HTR-8/SVneo (cell line): Measurements from ENCODE around the gene JAML.

Source experiments
- DNase-seq: peaks from one replicate; pipeline ENCODE4 v3.0.0; 2011; ENCODE audit warnings: low spot score, mixed read lengths; ENCODE audit not compliant: insufficient read length
- FAIRE-seq: peaks from 2 replicates; lab custom pipeline; 2011; peaks lifted over from hg19 to GRCh38; lab: Jason Lieb, UNC

The JAML gene

GRCh38 chr11:118219244-118219643, 5.6 kb downstream of the JAML start:
- FAIRE-seq (no peak), DNase-seq (no peak)

- DNase-seq (no peak), FAIRE-seq (no peak)
Measured at GRCh38 chr11:118217575-118217974, 7.2 kb downstream of the JAML start.

- no peak for DNase-seq
- FAIRE-seq = no peak
Measured at GRCh38 chr11:118216621-118217481, 8.0 kb downstream of the JAML start.

- FAIRE-seq = no peak
- no peak for DNase-seq
Measured at GRCh38 chr11:118215765-118216164, 9.0 kb downstream of the JAML start.

GRCh38 chr11:118215262-118215661, 9.5 kb downstream of the JAML start:
- DNase-seq (no peak), FAIRE-seq (no peak)

GRCh38 chr11:118214210-118214914, 10.4 kb downstream of the JAML start:
- DNase-seq = no peak
- no peak for FAIRE-seq

DNA sequence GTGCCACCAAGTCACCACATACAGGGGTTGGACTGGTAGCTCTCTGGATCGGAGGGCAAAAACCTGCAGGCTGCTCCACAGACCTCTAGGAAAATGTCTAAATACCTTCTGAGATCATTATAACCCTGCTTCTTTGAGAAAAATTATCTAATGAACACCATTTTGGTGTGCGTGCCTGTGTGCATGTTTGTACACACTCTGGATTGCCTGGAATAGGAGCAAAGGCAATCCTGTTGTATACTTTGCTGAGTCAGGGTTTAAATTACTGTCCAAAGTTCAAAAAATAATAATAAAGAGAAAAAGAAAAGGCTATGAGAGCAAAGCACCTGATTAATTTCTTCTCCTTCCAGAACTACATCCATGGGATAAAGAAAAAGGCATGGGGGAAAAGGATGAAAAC, 11.0 kb downstream of the JAML start:
- FAIRE-seq = no peak
- no peak for DNase-seq

GRCh38 chr11:118213201-118213600, 11.6 kb downstream of the JAML start:
- DNase-seq (no peak), FAIRE-seq (no peak)

GRCh38 chr11:118212781-118213191, 12.0 kb downstream of the JAML start:
- no peak for FAIRE-seq
- DNase-seq = no peak

DNA sequence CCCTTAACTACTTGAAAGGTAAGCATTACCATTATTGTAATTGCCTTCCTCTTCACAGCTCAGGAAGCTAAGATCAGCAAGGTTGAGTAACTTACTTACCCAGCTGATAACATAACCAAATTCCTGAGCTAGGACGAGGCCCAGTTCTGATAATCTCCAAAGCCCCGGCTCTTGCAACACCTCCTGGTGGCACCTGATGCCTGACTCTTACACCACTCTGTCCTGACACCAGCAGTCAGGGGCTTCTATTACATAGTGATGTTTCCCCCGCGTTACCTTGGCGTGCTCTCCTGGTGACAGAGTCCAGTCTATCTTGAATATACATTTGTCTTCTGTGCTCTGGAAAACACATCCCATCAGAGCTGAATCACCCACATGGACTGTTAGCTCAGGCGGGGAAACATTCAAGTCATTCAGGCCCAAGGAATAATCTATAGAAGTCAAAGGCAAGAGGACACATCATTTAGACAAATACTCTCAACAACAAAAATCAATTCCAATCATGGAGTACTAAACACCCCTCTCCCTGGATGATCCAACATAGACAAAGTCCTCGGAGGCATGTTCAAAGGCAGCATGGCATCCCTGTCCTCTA, 12.6 kb downstream of the JAML start:
- no peak for DNase-seq
- FAIRE-seq = no peak

DNA sequence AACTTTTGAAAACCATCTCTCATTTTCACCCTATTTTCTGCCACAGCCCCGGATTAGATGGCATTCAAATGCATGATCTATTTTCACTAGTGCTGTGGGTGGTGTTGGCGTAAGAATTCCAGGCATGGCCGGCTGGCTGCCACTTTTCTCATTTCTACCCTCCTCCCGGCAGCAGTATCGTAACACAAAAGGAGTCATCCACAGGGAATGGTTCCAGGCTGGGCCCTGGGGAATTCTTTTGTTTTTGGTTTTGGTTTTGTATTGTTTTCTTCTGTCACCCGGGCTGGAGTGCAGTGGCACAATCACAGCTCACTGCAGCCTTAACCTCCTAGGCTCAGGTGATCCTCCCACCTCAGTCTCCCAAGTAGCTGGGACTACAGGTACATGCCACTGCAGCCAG, 13.8 kb downstream of the JAML start:
- no peak for DNase-seq

GRCh38 chr11:118210323-118210722, 14.5 kb downstream of the JAML start:
- DNase-seq = no peak
- FAIRE-seq = no peak

More for the DNA sequence above, 13.8 kb downstream of the JAML start:
- FAIRE-seq = no peak

DNA sequence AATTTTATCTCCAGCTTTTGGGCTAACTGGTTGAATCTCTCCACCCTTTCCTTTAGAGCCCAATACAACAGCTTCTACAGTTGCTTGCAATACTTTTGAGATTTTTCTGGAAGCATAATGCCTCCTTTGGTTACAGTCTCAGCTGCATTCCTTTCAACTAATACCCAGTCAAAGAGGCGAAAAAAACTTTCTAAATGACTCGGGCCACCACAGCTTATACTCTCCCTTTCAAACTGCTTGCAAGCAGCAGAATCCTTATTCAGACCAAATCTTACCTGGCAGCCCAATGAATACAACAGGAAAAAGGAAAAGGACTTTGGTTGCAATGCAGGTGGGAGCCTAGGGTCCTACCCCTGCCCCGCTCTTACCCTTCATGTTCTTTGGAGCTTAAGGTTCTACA, 15.8 kb downstream of the JAML start:
- FAIRE-seq = no peak
- no peak for DNase-seq

DNA sequence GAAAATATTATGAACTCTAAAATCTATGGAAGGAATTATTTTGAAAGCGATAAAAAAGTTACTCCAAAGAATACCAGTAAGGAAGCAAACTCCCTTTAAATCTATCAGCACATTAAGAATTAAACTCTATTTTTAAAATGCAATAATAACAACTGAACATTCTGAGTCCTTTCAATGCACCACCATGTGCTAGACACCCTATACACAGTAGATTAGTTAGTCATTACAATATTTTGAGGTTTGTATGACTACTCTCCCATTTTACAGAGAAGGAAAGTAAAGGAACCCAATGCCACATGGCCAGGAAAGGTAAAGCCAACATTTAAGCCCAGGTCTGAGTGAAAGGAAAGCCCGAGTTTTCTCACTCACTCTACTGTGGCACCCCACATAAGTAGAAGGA, 17.7 kb downstream of the JAML start:
- DNase-seq (no peak), FAIRE-seq (no peak)

GRCh38 chr11:118206391-118207031, 18.3 kb downstream of the JAML start:
- no peak for DNase-seq
- no peak for FAIRE-seq

DNA sequence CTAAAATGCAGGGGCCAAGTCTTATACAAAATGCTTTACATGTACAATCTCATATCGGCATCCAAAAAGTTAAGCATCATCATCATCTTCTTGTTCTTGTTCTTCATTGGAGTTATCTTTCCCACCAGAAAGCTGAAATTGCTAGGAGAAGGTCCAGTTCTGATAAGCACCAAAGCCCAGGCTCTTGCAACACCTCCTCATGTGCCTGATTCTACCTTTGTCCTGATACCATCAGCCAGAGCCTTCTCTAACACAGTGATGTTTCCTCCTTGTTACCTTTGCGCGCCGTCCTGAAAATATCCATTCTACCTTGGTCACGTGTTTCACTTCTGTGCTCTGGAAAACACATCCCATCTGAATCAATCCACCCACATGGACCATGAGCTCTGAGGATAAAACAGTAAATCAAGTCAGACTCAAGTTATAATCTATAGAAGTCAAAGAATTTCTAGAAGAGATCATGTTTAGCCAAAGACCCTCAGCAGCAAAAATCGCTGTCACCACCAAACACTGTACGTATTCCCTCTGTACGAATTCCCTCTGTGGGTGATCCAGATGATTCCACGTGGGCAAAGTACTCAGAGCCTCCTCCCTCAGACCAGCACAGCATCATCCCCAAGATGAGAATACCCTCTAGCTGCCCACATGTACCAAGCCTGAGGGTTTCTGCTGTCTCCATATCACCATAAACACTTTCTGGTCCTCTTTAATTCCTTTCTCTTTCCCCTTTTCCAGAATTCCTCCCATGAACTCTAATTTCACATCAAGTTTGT, 19.0 kb downstream of the JAML start:
- FAIRE-seq (no peak), DNase-seq (no peak)

DNA sequence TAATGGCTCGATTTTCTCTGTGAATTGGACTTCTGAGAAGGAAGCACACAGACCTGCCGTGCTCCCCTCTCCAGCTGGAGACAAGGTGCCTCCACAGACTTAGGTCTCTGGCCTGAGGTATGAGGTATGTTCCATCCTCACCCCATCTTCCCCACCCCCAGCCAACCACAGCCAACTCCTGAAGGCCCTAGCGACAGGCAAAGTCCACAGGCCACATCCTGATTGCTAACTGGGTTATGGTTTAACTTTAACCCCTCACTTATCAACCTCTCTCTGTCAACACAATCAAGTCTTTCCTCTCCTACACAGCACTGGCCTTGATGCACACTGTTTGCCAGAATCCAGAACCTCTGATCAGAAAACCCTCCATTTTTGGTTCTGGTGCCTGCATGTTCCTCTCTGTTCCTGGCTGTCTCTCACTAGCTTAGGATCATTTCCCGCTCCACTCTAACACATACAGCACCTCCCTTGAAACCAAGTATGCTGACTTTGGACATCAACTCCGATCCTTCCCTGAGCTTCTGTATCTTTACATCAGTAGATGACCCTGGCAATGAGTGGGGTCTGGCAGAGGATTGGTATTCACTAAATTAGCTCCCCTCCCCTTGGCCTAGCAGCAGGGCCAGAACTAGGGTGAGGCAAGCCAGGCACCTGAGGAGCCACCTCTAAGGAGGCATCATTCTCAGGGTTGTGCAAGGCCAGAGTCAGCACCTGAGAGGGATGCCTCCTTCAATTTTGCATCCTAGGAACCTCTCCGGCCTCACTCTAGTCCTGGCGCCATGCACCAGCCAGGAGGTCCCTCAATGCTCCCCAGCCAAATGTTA, 22.0 kb downstream of the JAML start:
- FAIRE-seq (no peak), DNase-seq (no peak)

DNA sequence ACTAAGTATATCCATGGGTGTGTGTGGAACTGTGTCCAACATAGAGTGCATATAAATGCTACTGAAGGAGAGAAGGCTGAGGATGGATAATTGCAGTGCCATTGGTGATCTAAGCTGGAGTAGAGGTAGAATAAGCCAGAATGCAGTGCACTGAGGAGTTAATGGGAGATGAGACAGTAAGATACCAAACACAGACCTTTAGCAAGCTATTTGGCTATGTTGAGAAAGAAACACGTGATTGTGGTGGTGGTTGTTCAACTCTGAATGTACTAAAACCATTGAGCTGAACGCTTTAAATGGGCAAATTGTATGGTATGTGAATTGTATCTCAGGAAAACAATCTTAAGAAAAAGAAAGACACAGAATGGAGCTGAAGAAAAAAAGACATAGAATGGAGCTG, 22.8 kb downstream of the JAML start:
- DNase-seq = no peak
- FAIRE-seq = no peak
